ENCODE data around the gene ITIH2.
"Not testable (repeated sequence)": the region's sequence is repeated elsewhere in the genome, so short reads cannot be mapped to it uniquely, and the experiment has no call there.

ITIH2 gene

GRCh38 chr10:7680078-7680477 lies 23.0 kb upstream of the ITIH2 start:
- H3K27ac Mint-ChIP-seq; ATAC-seq (ENCODE audit: low read depth); H3K4me1 Mint-ChIP-seq; H3K4me3 Mint-ChIP-seq; H3K27me3 Mint-ChIP-seq; H3K36me3 Mint-ChIP-seq; DNase-seq (ENCODE audit: low spot score in 2 of 2): not testable (repeated sequence)
- H3K9me3 Mint-ChIP-seq: peaks cover 15% of the 10 kb centered on the region

- peaks cover 16% of the 10 kb centered on the region for H3K9me3 Mint-ChIP-seq
- H3K27me3 Mint-ChIP-seq: peaks cover 7% of the 10 kb centered on the region
- no peak for ATAC-seq (ENCODE audit: low read depth)
- H3K4me3 Mint-ChIP-seq: no peak overlapping the region
- no peak for DNase-seq (ENCODE audit: low spot score in 2 of 2)
- no peak overlapping the region for H3K27ac Mint-ChIP-seq
- peaks cover 6% of the 10 kb centered on the region for H3K36me3 Mint-ChIP-seq
- H3K4me1 Mint-ChIP-seq: peaks cover 6% of the 10 kb centered on the region
Measured at GRCh38 chr10:7686351-7687171, 16.6 kb upstream of the ITIH2 start.

- Mint-ChIP-seq H3K4me3 (peak overlapping the region; percentile 22), H3K9me3 (peaks cover 12% of the 10 kb centered on the region), H3K4me1 (peaks cover 6% of the 10 kb centered on the region), H3K36me3 (peaks cover 2% of the 10 kb centered on the region), H3K27ac (no peak overlapping the region), H3K27me3 (peaks cover 3% of the 10 kb centered on the region)
- DNase-seq (ENCODE audit: low spot score in 2 of 2) (peak; percentile 49 to 67), ATAC-seq (ENCODE audit: low read depth) (peak; percentile 91)
Measured at GRCh38 chr10:7687228-7687907, 15.7 kb upstream of the ITIH2 start.

GRCh38 chr10:7689591-7689990 lies 13.5 kb upstream of the ITIH2 start:
- no peak overlapping the region for H3K27ac Mint-ChIP-seq
- peaks cover 5% of the 10 kb centered on the region for H3K36me3 Mint-ChIP-seq
- peaks cover 1% of the 10 kb centered on the region for H3K27me3 Mint-ChIP-seq
- ATAC-seq (ENCODE audit: low read depth): no peak
- H3K9me3 Mint-ChIP-seq: peaks cover 9% of the 10 kb centered on the region
- no peak overlapping the region for H3K4me3 Mint-ChIP-seq
- peaks cover 6% of the 10 kb centered on the region for H3K4me1 Mint-ChIP-seq
- no peak for DNase-seq (ENCODE audit: low spot score in 2 of 2)

DNA sequence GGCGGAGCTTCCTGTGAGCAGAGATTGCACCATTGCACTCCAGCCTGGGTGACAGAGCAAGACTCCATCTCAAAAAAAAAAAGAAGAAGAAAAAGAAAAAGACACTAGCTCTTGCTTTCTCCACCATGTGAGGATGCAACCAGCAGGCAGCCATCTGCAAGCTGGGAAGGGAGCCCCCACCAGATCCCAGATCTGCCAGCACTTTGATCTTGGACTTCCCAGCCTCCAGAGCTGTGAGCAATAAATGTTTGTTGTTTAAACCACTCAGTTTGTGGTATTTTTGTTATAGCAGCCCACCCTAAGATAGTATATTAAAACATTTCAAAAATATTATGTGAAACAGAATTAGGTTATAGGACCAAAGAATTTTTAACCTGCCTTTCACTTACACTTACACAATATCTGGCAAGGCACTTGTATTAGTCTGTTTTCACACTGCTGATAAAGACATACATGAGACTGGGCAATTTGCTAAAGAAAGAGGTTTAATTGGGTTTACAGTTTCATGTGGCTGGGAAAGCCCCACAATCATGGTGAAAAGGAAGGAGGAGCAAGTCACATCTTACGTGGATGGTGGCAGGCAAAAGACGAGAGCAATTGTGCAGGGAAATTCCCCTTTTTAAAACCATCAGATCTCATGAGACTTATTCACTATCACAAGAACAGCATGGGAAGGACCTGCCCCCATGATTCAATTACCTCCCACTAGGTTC lies 12.1 kb upstream of the ITIH2 start:
- H3K36me3 Mint-ChIP-seq; H3K9me3 Mint-ChIP-seq; H3K27ac Mint-ChIP-seq; H3K4me3 Mint-ChIP-seq; H3K27me3 Mint-ChIP-seq; DNase-seq (ENCODE audit: low spot score in 2 of 2); H3K4me1 Mint-ChIP-seq: not testable (repeated sequence)
- peak; percentile 13 for ATAC-seq (ENCODE audit: low read depth)

DNA sequence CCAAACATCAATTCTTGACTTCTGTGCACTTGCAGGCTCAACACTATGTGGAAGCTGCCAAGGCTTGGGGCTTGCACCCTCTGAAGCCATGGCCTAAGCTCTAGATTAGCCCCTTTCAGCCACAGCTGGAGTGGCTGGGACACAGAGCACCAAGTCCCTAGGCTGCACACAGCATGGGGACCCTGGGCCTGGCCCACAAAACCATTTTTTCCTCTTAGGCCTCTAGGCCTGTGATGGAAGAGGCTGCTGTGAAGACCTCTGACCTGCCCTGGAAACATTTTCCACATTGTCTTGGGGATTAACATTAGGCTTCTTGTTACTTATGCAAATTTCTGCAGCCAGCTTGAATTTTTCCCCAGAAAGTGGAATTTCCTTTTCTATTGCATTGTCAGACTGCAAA lies 10.7 kb upstream of the ITIH2 start:
- ATAC-seq (ENCODE audit: low read depth); H3K36me3 Mint-ChIP-seq; H3K27ac Mint-ChIP-seq; H3K4me3 Mint-ChIP-seq; H3K4me1 Mint-ChIP-seq; H3K9me3 Mint-ChIP-seq; DNase-seq (ENCODE audit: low spot score in 2 of 2); H3K27me3 Mint-ChIP-seq: not testable (repeated sequence)

GRCh38 chr10:7693194-7693593 lies 9.9 kb upstream of the ITIH2 start:
- not testable (repeated sequence) for H3K27ac Mint-ChIP-seq; H3K27me3 Mint-ChIP-seq; H3K36me3 Mint-ChIP-seq; DNase-seq (ENCODE audit: low spot score in 2 of 2); ATAC-seq (ENCODE audit: low read depth); H3K4me3 Mint-ChIP-seq; H3K9me3 Mint-ChIP-seq; H3K4me1 Mint-ChIP-seq

DNA sequence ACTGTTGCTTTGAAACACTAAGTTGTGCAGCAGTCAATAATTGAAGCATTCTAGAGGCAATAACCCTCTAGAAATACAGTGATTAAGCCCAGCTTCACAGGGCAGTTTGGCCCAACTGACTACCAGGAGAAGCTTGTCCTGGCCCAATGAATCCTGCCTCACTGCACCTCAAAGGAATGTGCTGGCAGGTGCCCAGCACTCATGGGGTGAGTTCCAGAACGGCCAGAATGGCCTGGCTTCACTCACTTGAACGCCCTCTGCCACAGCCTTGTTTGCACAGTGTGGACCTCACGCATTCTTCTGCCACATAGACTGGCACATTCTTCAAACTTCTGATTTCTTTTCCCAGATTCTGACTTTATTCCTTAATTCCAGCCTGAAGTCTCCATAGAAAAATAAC lies 6.6 kb upstream of the ITIH2 start:
- peaks cover 7% of the 10 kb centered on the region for H3K9me3 Mint-ChIP-seq
- H3K36me3 Mint-ChIP-seq: peaks cover 3% of the 10 kb centered on the region
- DNase-seq (ENCODE audit: low spot score in 2 of 2) (no peak), ATAC-seq (ENCODE audit: low read depth) (no peak)
- no peak overlapping the region for H3K4me3 Mint-ChIP-seq
- no peaks in the 10 kb centered on the region for H3K4me1 Mint-ChIP-seq
- peaks cover 10% of the 10 kb centered on the region for H3K27me3 Mint-ChIP-seq
- no peak overlapping the region for H3K27ac Mint-ChIP-seq

DNA sequence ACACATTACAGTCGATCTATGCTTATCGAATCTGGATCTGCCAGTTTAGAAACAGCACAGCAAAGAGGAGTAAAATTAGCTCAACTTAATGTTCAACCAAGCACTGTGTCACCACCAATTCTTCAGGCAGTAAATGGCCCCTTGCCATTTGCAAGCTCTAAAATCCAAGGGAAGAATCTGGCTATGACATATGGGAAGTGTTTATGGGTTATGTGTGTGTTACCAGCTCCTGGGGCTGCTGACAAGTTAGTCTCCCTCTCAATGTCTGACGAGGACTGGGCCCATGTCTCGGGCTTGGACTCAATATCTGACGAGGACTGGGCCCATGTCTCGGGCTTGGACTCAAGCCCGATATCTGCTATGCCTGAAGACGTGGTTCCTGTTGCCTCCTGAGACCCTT lies 5.7 kb upstream of the ITIH2 start:
- Mint-ChIP-seq H3K36me3 (peaks cover 3% of the 10 kb centered on the region), H3K4me3 (no peak overlapping the region), H3K9me3 (peaks cover 7% of the 10 kb centered on the region), H3K27me3 (peaks cover 10% of the 10 kb centered on the region), H3K27ac (no peak overlapping the region), H3K4me1 (no peaks in the 10 kb centered on the region)
- ATAC-seq (ENCODE audit: low read depth) (no peak), DNase-seq (ENCODE audit: low spot score in 2 of 2) (no peak)

DNA sequence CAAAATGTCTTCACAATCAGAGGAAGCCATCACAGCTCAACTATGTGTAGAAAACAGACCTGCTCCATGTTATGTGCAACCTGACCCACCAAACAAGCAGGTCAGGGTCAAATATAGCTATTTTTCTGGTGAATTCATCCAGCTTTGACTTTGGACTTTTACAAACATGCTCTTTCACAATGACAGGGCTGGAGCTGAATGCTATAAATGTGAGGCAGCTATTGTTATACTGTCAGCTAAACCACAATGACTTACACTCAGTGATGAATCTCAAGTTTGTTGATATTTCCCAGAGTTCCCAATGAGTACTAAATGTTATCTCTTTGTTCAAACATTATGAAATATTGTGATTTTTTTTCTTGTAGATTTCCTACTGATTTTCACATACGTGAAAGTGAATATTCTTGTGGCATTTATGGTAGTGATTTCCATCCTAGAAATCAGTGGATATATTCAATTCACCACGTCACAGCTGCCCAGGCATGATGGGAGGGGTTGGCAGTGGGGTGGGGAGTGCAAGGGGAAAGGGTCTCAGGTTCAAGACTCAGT lies 2.5 kb upstream of the ITIH2 start:
- DNase-seq (ENCODE audit: low spot score in 2 of 2): no peak
- no peak overlapping the region for H3K4me3 Mint-ChIP-seq
- no peaks in the 10 kb centered on the region for H3K4me1 Mint-ChIP-seq
- H3K9me3 Mint-ChIP-seq: no peaks in the 10 kb centered on the region
- H3K27me3 Mint-ChIP-seq: peaks cover 14% of the 10 kb centered on the region
- no peaks in the 10 kb centered on the region for H3K36me3 Mint-ChIP-seq
- ATAC-seq (ENCODE audit: low read depth): no peak
- no peak overlapping the region for H3K27ac Mint-ChIP-seq

GRCh38 chr10:7701158-7701742 lies 1.9 kb upstream of the ITIH2 start:
- DNase-seq (ENCODE audit: low spot score in 2 of 2) (no peak), ATAC-seq (ENCODE audit: low read depth) (no peak)
- Mint-ChIP-seq H3K4me1 (no peaks in the 10 kb centered on the region), H3K36me3 (no peaks in the 10 kb centered on the region), H3K27ac (no peak overlapping the region), H3K9me3 (no peaks in the 10 kb centered on the region), H3K4me3 (no peak overlapping the region), H3K27me3 (peaks cover 16% of the 10 kb centered on the region)

- Mint-ChIP-seq H3K4me3 (no peak overlapping the region), H3K27me3 (peaks cover 16% of the 10 kb centered on the region), H3K4me1 (no peaks in the 10 kb centered on the region), H3K36me3 (no peaks in the 10 kb centered on the region), H3K27ac (no peak overlapping the region), H3K9me3 (no peaks in the 10 kb centered on the region)
- DNase-seq (ENCODE audit: low spot score in 2 of 2): no peak
- no peak for ATAC-seq (ENCODE audit: low read depth)
Measured at GRCh38 chr10:7702288-7702812, 766 bp upstream of the ITIH2 start.

- no peaks in the 10 kb centered on the region for H3K9me3 Mint-ChIP-seq
Measured at GRCh38 chr10:7704071-7705016, 1.2 kb downstream of the ITIH2 start.

More at GRCh38 chr10:7704071-7705016, 1.2 kb downstream of the ITIH2 start:
- no peak for ATAC-seq (ENCODE audit: low read depth)
- no peaks in the 10 kb centered on the region for H3K36me3 Mint-ChIP-seq
- no peaks in the 10 kb centered on the region for H3K4me1 Mint-ChIP-seq
- H3K27me3 Mint-ChIP-seq: peaks cover 10% of the 10 kb centered on the region
- no peak for DNase-seq (ENCODE audit: low spot score in 2 of 2)
- no peak overlapping the region for H3K4me3 Mint-ChIP-seq
- H3K27ac Mint-ChIP-seq: no peak overlapping the region
